ENCODE data around the gene WIPI1.

- TF ChIP-seq GATA2 (IDR thresholded peaks at IDR 0.05; ENCODE audit: low read depth, low read length) (no peak), GATA3 (IDR thresholded peaks at IDR 0.05; ENCODE audit: low read depth, low read length) (no peak)
Measured at GRCh38 chr17:68418876-68419275, 38.4 kb downstream of the WIPI1 start.

Measured in SH-SY5Y (cell line).